ENCODE data around the gene PCNX2. TPM values are rescaled to one million over a fixed set of nuclear protein-coding genes. Genes with fewer than 3 reads are reported as not detected.

Gene PCNX2, protein sequence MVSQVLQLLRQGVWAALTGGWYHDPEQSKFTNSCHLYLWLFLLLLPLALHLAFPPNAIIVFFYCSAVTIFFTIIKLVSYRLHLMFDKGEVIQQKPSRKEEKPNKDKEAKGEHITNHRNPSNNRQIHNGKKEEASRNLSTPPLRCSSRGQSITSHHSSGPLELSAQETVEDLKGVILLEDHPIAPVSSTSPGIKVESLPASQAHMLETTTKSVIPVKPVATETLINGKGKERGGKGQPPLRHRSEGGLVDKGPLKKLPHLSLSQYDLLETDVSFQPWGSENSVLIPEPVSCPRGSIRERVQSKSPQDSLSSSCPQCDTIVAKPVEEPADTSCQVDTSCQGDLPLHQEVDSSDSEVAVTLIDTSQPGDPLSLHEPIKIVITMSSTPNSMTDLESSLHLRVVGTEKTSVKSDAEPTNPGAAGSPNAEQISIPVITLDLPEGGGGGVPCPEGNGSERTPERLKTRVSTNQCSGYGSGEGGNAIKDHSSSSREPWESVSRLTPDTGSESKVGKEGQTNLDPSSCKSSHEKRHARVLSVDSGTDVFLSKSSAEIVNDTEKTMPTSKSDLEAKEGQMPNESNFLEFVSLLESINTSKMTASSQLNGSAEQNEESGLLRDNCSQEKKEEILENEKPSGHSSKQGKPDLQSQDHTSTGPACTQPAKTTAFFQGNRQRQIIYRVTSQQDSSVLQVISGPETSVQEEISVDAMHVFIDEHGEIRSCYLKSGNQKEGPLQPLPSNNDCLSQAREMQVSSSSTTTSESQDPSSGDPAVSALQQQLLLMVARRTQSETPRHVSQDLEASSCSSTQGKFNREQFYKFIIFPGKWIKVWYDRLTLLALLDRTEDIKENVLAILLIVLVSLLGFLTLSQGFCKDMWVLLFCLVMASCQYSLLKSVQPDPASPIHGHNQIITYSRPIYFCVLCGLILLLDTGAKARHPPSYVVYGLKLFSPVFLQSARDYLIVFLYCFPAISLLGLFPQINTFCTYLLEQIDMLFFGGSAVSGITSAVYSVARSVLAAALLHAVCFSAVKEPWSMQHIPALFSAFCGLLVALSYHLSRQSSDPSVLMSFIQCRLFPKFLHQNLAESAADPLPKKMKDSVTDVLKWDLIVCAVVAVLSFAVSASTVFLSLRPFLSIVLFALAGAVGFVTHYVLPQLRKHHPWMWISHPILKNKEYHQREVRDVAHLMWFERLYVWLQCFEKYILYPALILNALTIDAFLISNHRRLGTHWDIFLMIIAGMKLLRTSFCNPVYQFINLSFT (N-terminal part only)
- 4.1 and 4.8 TPM in 2 replicates for total RNA-seq (2014; rRNA removed; shearing (Covaris generic))
- polyA plus RNA-seq (2015; cell fraction: cytosol; rRNA removed) = 3.6 and 4.8 TPM in 2 replicates
- polyA plus RNA-seq (2015; cell fraction: nucleus; rRNA removed) = 7.4 and 9.6 TPM in 2 replicates

- in situ Hi-C loops (cut with HindIII; ENCODE audit: low pct_unique_long_range_greater_than_20kb, low sequenced_read_pairs) = no loop called here
Observed at GRCh38 chr1:233295237-233295974, at the start of gene PCNX2. TSS of gene PCNX2 (minus strand) at chr1:233295725. CDS start at chr1:233295478, 247 bp downstream.

DNA sequence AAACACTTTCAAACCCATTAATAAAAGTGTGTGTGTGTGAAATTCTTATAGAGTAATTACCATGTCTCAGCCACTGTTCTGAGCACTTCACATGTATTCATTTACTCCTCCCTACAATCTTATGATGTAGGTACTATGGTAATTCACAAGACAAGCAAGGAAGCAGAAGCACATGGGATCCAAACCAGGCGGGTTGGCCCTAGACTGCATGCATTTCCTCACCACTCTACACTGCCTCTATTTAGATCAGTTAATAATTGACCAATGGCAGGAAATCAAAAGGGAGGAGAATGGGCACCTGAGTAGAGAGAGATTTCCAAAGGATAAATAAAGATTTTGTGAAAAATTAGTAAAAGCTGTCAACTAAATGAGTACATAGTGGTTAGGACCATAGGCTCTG, 47.7 kb upstream of the PCNX2 start:
- in situ Hi-C loops (cut with HindIII; ENCODE audit: low pct_unique_long_range_greater_than_20kb, low sequenced_read_pairs) = no loop called here
- no peak for DNase-seq (ENCODE audit: low read depth, low spot score)

More at GRCh38 chr1:233295237-233295974, at the start of gene PCNX2:
- peak; percentile 53 for DNase-seq (ENCODE audit: low read depth, low spot score)

DNA sequence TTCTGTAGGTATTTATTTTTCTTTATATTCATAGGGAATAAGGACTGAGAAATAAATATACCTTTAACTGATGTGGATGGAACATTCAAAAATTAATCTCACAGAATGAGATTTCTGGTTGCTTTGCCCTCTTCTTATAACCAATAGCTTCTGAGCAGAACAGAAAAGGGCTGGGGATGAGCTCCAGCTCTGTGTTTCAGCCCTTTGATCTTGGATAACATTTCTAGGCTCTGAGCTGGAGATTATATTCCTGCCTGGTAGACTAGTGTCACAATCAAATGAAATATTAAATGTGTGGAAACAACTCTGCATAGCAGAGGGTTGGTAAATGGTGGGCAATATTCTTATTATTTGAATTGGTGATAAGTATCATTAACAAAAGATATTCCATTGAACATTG, 46.6 kb upstream of the PCNX2 start:
- in situ Hi-C loops (cut with HindIII; ENCODE audit: low pct_unique_long_range_greater_than_20kb, low sequenced_read_pairs) = no loop called here
- no peak for DNase-seq (ENCODE audit: low read depth, low spot score)

GRCh38 chr1:233340966-233341516, 45.5 kb upstream of the PCNX2 start:
- in situ Hi-C loops (cut with HindIII; ENCODE audit: low pct_unique_long_range_greater_than_20kb, low sequenced_read_pairs) = no loop called here
- DNase-seq (ENCODE audit: low read depth, low spot score) = no peak

- in situ Hi-C loops (cut with HindIII; ENCODE audit: low pct_unique_long_range_greater_than_20kb, low sequenced_read_pairs) = no loop called here
- DNase-seq (ENCODE audit: low read depth, low spot score) = no peak
Observed at GRCh38 chr1:233340031-233340555, 44.6 kb upstream of the PCNX2 start.

DNA sequence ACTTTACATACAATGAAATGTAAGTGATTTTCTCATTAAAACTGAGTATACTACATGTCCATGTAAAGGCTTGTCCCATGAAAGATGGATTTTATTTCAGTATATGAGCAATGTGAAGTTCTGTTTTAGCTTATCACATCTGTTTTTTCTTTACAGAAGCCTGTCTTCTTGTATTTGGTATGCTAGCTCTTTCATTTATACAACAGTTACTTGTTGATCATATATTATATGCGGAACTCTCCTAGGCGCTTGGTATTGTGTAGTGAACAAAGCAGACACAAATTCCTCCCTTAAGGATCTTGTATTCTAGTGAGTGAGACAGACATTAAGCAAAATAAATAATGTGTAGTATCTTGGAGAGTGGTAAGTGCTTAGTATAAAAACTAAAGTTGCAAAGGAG, 42.6 kb upstream of the PCNX2 start:
- in situ Hi-C loops (cut with HindIII; ENCODE audit: low pct_unique_long_range_greater_than_20kb, low sequenced_read_pairs) = no loop called here
- DNase-seq (ENCODE audit: low read depth, low spot score) = no peak

DNA sequence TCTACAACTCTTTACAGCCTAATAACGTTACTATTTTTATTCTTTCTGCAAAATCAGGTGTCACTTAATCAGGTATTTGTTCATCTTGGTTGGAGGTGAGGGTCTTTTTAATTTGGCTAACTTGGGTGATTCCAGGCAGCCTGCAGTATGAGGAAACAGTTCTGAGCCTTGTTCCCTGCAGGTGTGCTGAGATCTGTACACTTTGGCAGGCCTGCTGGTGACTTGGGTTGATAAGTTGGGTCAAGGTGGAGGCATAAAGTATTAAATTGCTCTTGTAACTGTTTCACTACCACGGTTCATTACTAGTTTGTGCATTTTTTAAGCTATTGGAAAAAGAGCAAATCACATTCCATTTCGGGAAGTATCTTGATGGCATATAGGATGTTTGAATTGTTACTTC, 42.0 kb upstream of the PCNX2 start:
- DNase-seq (ENCODE audit: low read depth, low spot score) = no peak
- in situ Hi-C loops (cut with HindIII; ENCODE audit: low pct_unique_long_range_greater_than_20kb, low sequenced_read_pairs) = no loop called here

DNA sequence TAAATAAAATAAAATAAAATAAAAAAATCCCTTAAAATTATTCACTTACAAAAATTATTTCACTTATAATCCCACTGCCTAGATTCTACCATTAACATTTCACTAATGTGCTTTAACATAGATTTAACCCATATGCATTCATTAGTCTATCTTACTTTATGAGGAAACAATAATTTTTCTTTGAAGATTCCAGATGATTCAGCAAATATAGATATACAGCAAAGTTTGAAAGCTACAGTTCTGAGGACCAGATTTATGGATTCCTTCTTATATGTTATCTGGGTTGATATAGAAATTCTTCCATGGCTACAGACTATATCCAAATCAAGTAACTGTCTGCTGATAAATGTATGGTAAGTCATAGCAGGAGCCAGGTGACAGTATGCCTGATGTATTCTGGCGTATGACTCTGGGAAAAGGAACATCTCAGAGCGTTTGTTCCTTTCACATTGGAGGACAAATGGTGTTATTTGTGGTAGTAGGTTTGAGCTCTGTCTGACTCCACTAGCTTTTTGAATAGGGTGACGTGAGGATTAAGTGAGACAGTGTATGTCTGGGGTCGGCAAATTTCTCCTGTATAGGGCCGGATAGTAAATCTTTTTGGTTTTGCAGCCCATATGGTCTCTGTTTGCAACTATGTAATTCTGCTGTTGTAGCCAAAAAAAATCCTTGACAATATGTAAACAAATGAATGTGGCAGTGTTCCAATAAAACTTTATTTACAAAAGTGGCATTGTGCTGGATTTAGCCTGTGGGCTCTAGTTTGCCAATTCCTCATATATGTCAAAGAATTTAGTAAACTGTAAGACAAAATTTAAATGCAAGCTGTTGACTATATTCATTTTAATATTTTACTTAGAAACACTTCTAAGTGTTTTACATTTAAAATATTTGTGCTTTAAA, 41.3 kb upstream of the PCNX2 start:
- in situ Hi-C loops (cut with HindIII; ENCODE audit: low pct_unique_long_range_greater_than_20kb, low sequenced_read_pairs) = no loop called here
- no peak for DNase-seq (ENCODE audit: low read depth, low spot score)

- DNase-seq (ENCODE audit: low read depth, low spot score) = no peak
- in situ Hi-C loops (cut with HindIII; ENCODE audit: low pct_unique_long_range_greater_than_20kb, low sequenced_read_pairs) = no loop called here
Observed at GRCh38 chr1:233334092-233334491, 38.6 kb upstream of the PCNX2 start.

DNA sequence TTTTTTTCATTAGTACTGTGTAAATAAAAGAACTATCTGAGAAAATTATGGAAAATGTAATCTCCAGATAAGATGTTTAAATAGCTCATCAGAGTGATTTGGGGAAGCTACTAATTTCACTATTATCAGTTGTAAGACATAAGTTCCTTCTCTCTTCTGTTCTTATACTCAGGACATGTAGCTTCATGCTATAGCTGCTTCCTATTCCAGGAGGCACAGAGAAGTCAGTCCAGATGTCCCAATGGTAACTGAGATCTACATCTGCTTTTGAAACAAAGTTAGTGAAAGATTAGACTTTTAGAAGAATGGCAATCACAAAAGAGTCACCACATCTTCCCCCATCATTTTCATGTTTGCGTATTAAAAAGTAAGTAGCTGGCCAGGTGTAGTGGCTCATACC, 37.6 kb upstream of the PCNX2 start:
- in situ Hi-C loops (cut with HindIII; ENCODE audit: low pct_unique_long_range_greater_than_20kb, low sequenced_read_pairs) = no loop called here
- DNase-seq (ENCODE audit: low read depth, low spot score) = no peak

- DNase-seq (ENCODE audit: low read depth, low spot score) = no peak
- in situ Hi-C loops (cut with HindIII; ENCODE audit: low pct_unique_long_range_greater_than_20kb, low sequenced_read_pairs) = no loop called here
Observed at GRCh38 chr1:233331676-233332519, 36.4 kb upstream of the PCNX2 start.

- in situ Hi-C loops (cut with HindIII; ENCODE audit: low pct_unique_long_range_greater_than_20kb, low sequenced_read_pairs) = no loop called here
Observed at GRCh38 chr1:233328142-233328921, 32.8 kb upstream of the PCNX2 start.

DNA sequence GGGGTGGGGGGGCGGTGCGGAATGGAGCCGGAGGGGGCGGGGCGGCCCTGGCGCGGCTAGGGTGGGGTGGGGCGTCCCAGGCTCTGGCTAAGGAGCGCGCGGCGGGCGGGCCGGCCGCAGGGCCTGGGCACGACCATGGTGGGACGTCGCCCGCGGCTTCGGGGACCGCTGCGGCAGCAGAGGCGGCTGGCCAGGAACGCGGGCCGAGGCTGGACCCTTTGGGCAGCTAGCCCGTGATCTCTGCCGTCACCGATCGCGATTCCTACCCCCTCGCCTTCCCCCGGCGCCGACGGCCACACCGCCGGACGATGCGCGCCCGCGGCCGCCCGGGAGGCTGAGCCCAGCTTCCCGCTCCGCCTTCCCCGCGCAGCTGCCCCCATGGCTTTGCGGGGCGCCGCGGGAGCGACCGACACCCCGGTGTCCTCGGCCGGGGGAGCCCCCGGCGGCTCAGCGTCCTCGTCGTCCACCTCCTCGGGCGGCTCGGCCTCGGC, 32.2 kb upstream of the PCNX2 start, which contains the start of gene MAP3K21:
MAP3K21 (plus strand) TSS at position 74 of the 491 bp plus-strand sequence; CDS start at position 379, 305 bp downstream.
- no peak for DNase-seq (ENCODE audit: low read depth, low spot score)
- in situ Hi-C loops (cut with HindIII; ENCODE audit: low pct_unique_long_range_greater_than_20kb, low sequenced_read_pairs) = no loop called here

More at GRCh38 chr1:233328142-233328921, 32.8 kb upstream of the PCNX2 start:
- no peak for DNase-seq (ENCODE audit: low read depth, low spot score)
